Measurements from ENCODE around the gene RPLP2.

Gene RPLP2

GRCh38 chr11:782264-783174, 27.2 kb upstream of the RPLP2 start:
- ATAC-seq (no peak), DNase-seq (ENCODE audit: low spot score in 2 of 2) (no peak)
- H3K36me3 Mint-ChIP-seq = peaks cover 5% of the 10 kb centered on the region
- no peak overlapping the region for H3K27ac Mint-ChIP-seq
- no peaks in the 10 kb centered on the region for H3K9me3 Mint-ChIP-seq
- no peaks in the 10 kb centered on the region for H3K4me1 Mint-ChIP-seq
- no peak overlapping the region for H3K4me3 Mint-ChIP-seq

- Mint-ChIP-seq H3K27ac (no peak overlapping the region), H3K4me1 (no peaks in the 10 kb centered on the region), H3K4me3 (no peak overlapping the region), H3K36me3 (peaks cover 7% of the 10 kb centered on the region), H3K9me3 (no peaks in the 10 kb centered on the region)
- DNase-seq (ENCODE audit: low spot score in 2 of 2) = no peak
- peak; percentile 61 for ATAC-seq
Measured at GRCh38 chr11:783581-784015, 26.2 kb upstream of the RPLP2 start.

DNA sequence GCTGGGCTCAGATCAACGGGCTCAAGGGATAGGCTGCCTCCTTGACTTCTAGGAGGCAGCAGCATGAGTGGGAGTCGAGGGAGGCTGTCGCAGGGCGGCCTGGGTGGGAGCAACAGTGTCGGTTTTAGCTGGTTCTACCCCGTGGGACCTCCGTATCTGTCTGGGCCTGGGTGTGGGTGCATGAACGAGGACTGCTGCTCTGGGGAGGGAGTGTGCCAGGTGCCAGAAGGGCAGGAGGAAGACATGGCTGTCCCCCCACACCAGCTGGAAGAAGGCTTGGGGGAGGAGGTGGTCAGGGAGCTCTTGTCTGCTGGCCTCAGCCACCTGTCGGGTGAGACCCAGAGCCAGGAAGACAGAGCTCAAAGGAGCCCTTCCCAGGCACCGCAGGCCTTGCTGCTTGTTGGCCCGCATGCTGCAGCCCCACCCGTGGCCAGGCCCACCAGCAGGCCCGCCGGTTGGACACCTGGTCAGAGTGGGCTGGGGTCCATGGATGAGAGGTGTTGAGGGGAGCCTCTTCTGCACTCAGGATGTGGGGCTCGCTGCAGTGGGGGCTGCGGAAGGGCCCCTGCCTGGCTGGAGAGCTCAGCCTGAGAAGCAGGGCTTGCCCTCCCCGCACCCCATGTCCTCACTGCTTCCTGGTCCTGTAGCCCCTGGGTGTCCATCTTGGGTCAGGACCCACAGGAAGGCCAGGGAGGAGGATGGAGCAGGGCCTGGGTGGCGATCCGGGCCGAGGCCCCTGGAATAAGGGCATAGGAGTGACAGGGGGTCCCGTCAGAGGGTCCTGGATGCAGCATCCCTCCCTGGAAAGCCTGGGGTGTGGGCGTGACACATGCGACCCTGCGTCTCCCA, 23.3 kb upstream of the RPLP2 start:
- H3K4me3 Mint-ChIP-seq = no peak overlapping the region
- no peaks in the 10 kb centered on the region for H3K4me1 Mint-ChIP-seq
- no peaks in the 10 kb centered on the region for H3K9me3 Mint-ChIP-seq
- H3K27ac Mint-ChIP-seq = no peak overlapping the region
- ATAC-seq (no peak), DNase-seq (ENCODE audit: low spot score in 2 of 2) (no peak)
- peaks cover 12% of the 10 kb centered on the region for H3K36me3 Mint-ChIP-seq

DNA sequence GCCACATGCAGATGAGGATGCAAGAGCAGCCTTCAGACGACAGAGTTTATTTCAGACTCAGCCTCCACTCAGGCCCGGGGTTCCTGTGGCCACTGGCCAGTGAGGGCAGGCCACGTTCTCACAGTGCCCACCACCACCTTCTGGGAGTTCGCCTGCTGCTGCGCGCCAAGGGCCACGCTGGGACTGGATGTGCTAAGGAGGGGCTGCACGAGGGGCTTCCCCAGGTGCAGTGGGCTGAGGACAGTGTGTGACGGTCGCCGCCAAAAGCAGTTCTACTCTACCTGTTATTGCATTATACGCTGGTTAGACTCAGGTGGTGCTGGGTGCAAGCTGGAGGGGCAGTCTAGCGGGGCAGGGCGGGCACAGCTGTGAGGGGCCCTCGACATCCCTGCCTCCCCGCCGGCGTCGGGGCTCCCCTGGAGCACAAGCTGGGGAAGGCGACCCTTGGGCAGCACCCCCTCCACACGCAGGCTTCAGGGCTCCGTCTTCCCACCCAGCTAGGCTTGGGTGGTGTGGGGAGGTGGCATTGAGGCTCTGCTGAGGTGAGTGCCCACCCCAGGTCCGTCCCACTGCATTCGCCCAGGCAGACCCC, 22.6 kb upstream of the RPLP2 start:
- peaks cover 17% of the 10 kb centered on the region for H3K36me3 Mint-ChIP-seq
- H3K27ac Mint-ChIP-seq = no peak overlapping the region
- ATAC-seq = no peak
- no peaks in the 10 kb centered on the region for H3K9me3 Mint-ChIP-seq
- no peak for DNase-seq (ENCODE audit: low spot score in 2 of 2)
- H3K4me3 Mint-ChIP-seq = no peak overlapping the region
- H3K4me1 Mint-ChIP-seq = no peaks in the 10 kb centered on the region

DNA sequence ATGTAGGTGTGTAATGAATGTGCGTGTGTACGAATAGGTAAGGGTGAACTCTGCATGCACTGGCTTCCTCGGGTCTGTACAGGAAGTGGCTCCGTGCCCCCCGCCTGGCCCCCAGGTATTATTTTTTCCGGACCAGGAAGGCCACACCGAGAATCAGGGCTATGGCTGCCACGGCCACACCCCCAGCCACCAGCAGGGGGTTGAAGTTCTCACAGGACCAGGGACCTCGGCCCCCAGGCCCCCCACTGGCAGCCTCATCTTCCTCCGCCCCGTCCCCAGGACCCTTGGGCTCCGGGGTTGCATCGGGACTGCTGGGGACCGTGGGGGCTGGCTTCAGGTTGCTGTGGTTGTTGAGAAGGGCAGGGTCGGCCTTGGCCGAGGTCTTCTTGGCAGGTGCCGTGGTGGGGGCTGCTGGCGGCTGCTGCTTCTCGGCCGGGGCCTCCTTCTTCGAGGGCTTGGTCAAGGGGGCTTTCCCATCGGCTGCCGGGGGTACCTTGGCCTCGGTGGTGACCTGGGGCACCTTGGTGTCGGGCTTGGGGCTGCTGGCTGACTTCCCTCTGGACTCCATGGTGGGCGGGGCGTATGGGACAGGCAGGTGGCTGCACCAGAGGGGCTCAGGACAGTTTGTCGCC, 21.6 kb upstream of the RPLP2 start:
- peaks cover 20% of the 10 kb centered on the region for H3K36me3 Mint-ChIP-seq
- no peak overlapping the region for H3K4me3 Mint-ChIP-seq
- H3K27ac Mint-ChIP-seq = no peak overlapping the region
- DNase-seq (ENCODE audit: low spot score in 2 of 2) = no peak
- no peak for ATAC-seq
- H3K9me3 Mint-ChIP-seq = no peaks in the 10 kb centered on the region
- no peaks in the 10 kb centered on the region for H3K4me1 Mint-ChIP-seq

DNA sequence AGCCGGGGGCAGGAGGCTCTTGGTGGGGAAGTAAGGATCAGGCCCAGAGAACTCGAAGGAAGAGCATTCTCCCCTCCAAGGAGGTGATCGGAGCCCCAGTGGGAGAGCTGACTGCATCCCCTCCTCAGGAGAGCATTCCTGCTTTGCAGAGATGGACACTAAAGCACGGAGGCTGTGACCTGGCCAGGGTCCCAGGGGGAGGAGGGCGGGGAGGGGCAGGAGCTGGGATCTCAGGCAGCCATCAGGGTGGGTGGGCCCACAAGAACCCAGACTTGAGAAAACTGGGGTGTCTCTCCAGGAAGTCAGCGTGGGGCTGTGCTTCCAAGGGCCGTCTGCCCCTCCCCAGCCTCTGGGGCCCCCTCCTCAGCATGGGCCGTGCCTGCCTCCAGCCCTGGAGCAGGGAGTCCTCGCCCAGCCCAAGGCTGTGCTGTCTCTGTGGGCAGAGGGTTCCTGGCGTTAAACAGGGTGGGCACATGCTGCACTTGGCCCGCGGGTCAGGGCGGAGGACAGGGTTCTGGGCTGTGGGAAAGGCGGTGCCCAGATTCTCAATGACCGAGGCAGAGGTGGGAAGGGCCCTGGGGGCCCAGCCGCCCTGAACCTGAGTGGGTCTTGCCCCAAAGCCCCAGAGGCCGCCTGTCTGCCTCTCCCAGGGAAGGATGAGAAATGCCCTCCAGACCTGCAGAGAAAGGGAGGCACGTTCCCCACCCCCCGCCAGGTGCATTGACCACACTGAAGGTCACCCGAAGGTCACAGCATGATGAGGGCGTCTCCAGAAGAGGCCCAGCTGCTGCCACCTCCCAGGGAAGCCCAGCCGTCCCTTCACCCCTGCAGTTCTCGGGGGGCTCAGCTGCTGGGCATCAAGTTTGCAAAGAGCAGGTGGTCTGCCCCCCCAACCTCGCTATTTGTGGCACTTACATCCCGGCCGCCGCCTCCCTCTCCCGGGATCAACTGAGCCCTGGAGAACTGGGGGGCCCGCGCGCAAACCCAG, 20.5 kb upstream of the RPLP2 start:
- Mint-ChIP-seq H3K4me1 (no peaks in the 10 kb centered on the region), H3K27ac (no peak overlapping the region), H3K4me3 (peak overlapping the region; percentile 25), H3K9me3 (no peaks in the 10 kb centered on the region), H3K36me3 (peaks cover 29% of the 10 kb centered on the region)
- ATAC-seq (no peak), DNase-seq (ENCODE audit: low spot score in 2 of 2) (no peak)

GRCh38 chr11:789943-790342, 19.8 kb upstream of the RPLP2 start, which contains the start of gene CEND1:
TSS of gene CEND1 (minus strand) at chr11:790090. CDS start at chr11:788576, 1,514 bp downstream.
- ATAC-seq = peak; percentile 44

DNA sequence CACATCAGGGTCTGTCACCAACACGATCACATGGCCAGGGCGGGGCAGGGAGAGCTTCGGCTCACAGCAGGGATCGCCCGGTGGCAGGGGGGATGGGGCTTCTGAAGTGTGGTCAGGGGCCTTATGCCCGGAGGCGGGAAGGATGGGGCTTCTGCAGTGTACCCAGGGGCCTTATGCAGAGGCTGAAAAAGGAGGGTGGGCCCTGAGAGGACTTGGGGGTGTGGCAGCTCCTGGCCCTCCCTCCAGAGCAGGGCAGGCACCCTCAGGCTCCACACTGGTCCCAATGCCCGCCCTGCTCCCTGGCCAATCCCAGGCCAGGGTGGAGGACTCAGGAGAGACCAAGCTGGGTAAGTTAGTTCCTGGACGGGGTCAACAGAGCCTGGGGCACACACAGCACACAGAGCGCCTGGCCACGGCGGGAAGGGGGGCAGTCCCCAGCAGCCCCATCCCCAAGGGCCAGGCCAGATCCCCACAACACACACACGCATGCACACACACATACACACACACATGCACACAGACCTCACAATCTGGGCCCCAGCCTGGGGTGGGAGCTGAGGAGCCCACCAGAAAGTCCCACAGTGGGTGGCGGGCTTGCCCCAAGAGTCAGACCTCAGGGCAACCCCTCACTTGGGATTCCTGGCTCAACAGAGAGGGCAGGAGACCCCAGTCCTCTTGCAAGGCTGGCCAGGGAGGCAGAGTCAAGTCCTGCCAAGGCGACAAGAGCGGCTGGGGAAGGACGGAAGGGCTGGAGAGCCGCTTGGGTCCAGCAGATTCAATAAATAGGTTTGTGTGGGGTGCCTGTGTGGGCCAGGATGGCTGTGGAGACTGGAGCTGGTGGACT, 18.8 kb upstream of the RPLP2 start:
- Mint-ChIP-seq H3K4me3 (no peak overlapping the region), H3K36me3 (peaks cover 35% of the 10 kb centered on the region), H3K27ac (no peak overlapping the region), H3K9me3 (no peaks in the 10 kb centered on the region), H3K4me1 (peaks cover 3% of the 10 kb centered on the region)
- no peak for DNase-seq (ENCODE audit: low spot score in 2 of 2)
- peak; percentile 2 for ATAC-seq

More at GRCh38 chr11:789943-790342, 19.8 kb upstream of the RPLP2 start, which contains the start of gene CEND1:
- peaks cover 35% of the 10 kb centered on the region for H3K36me3 Mint-ChIP-seq
- H3K27ac Mint-ChIP-seq = no peak within 1 kb of the TSS
- H3K9me3 Mint-ChIP-seq = no peaks in the 10 kb centered on the region
- DNase-seq (ENCODE audit: low spot score in 2 of 2) = no peak
- peak within 1 kb of the TSS; percentile 25 for H3K4me3 Mint-ChIP-seq
- H3K4me1 Mint-ChIP-seq = no peaks in the 10 kb centered on the region

DNA sequence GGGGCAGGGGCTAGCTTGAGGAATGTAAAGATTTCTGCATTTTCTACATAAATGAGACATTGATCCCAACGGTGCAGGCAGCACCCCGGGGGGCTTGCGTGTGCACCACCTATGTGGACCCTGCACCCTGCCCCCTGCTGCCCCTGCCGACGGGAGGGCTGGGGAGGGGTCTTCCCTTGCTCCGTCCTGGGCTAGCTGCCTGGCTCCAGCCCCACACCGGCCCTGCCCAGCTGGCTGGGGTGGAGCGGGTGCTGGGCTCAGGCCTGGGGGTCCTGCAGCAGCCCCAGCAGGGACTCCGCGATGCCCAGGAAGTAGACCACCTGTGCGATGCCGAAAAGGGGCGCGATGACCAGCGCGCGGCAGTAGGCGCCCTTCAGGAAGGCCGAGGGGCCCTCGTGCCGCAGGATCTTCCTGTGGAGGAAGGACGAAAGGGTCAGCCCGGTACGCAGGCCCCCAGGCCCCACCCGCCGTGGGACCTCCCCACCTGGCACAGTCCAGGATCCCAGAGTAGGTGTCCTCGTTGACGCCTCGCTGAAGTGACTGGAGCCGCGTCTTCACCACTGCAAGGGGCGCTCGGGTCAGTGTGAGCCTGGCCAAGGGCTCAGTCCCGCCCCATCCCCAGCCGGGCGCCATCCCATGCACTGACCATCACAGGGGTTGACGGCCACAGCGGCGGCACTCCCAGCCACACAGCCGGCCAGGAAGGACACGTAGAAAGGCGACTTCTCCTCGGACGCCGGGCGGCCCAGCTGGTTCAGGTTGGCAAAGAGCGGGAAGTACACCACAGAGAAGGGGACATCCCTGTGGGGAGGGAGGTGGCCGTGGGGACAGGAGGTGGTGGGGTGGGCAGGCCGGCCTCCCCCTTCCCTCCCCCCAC, 17.9 kb upstream of the RPLP2 start:
- peaks cover 12% of the 10 kb centered on the region for H3K4me1 Mint-ChIP-seq
- no peak overlapping the region for H3K27ac Mint-ChIP-seq
- peaks cover 36% of the 10 kb centered on the region for H3K36me3 Mint-ChIP-seq

GRCh38 chr11:792535-792821, 17.3 kb upstream of the RPLP2 start:
- Mint-ChIP-seq H3K27ac (no peak overlapping the region), H3K36me3 (peaks cover 42% of the 10 kb centered on the region), H3K4me3 (no peak overlapping the region), H3K9me3 (no peaks in the 10 kb centered on the region), H3K4me1 (peaks cover 18% of the 10 kb centered on the region)
- DNase-seq (ENCODE audit: low spot score in 2 of 2) = no peak
- ATAC-seq = no peak

More for the DNA sequence above, 17.9 kb upstream of the RPLP2 start:
- DNase-seq (ENCODE audit: low spot score in 2 of 2) (no peak), ATAC-seq (no peak)
- Mint-ChIP-seq H3K4me3 (no peak overlapping the region), H3K9me3 (no peaks in the 10 kb centered on the region)

GRCh38 chr11:792873-793272, 16.9 kb upstream of the RPLP2 start:
- Mint-ChIP-seq H3K9me3 (no peaks in the 10 kb centered on the region), H3K27ac (no peak overlapping the region), H3K36me3 (peaks cover 38% of the 10 kb centered on the region), H3K4me1 (peaks cover 18% of the 10 kb centered on the region), H3K4me3 (no peak overlapping the region)
- DNase-seq (ENCODE audit: low spot score in 2 of 2) = no peak
- no peak for ATAC-seq

GRCh38 chr11:793556-793955, 16.2 kb upstream of the RPLP2 start:
- Mint-ChIP-seq H3K4me1 (peaks cover 18% of the 10 kb centered on the region), H3K9me3 (no peaks in the 10 kb centered on the region), H3K36me3 (peaks cover 36% of the 10 kb centered on the region), H3K27ac (no peak overlapping the region), H3K4me3 (peak overlapping the region; percentile 86)
- ATAC-seq (no peak), DNase-seq (ENCODE audit: low spot score in 2 of 2) (no peak)
